GM12865 (cell line): Measurements from ENCODE around the gene RHOD.

Source experiments
- DNase-seq: peaks from one replicate; pipeline ENCODE4 v3.0.0; 2010; ENCODE audit warnings: low read depth
- H3K4me3 ChIP-seq: 2 replicates; pipeline ENCODE4 v1.5.1; 2011; ENCODE audit warnings: mild to moderate bottlenecking, low read depth, low read length, control low read depth
- CTCF ChIP-seq: IDR thresholded peaks from 2 replicates; pipeline ENCODE4 v1.5.1; 2011; ENCODE audit warnings: low read length, control low read depth, low read depth, inconsistent platforms; ENCODE audit not compliant: insufficient read depth; ENCODE audit errors: missing control alignments

Gene RHOD

GRCh38 chr11:67071420-67072284 is 15.0 kb downstream of the RHOD start:
- peak; percentile 82 for DNase-seq
- H3K4me3 ChIP-seq: no peak overlapping the region
- TF ChIP-seq CTCF: peak; percentile 89

- no peak for TF ChIP-seq CTCF
- no peak for DNase-seq
- H3K4me3 ChIP-seq: no peak overlapping the region
Observed at GRCh38 chr11:67072295-67072694, 15.6 kb downstream of the RHOD start.

GRCh38 chr11:67073908-67074307 is 17.3 kb downstream of the RHOD start:
- H3K4me3 ChIP-seq: no peak overlapping the region
- DNase-seq: peak; percentile 38
- no peak for TF ChIP-seq CTCF

GRCh38 chr11:67076202-67076601 is 19.6 kb downstream of the RHOD start:
- no peak for TF ChIP-seq CTCF
- H3K4me3 ChIP-seq: no peak overlapping the region
- no peak for DNase-seq

- DNase-seq: peak; percentile 78
- TF ChIP-seq CTCF: no peak
- no peak overlapping the region for H3K4me3 ChIP-seq
Observed at GRCh38 chr11:67079065-67079705, 22.5 kb downstream of the RHOD start.

GRCh38 chr11:67082071-67082791 is 25.6 kb downstream of the RHOD start:
- TF ChIP-seq CTCF: no peak
- peak; percentile 39 for DNase-seq
- H3K4me3 ChIP-seq: no peak overlapping the region
